Transverse colon (tissue), 4 donors: Measurements from ENCODE around the gene KNCN. TPM values are rescaled to one million over a fixed set of nuclear protein-coding genes. Genes with fewer than 3 reads are reported as not detected.
A peak's percentile ranks its signal among the peaks of the same experiment; 100 is the strongest.

Experiments used
- DNase-seq: peaks from one replicate; pipeline ENCODE4 v3.0.0-alpha.2; 2019
- H3K27ac ChIP-seq, 4 donors: fragments of 200-600 bp; sonication (generic); 2 replicates each; pipeline ENCODE4 v1.5.1; 2016 to 2018; ENCODE audit warnings: inconsistent platforms in 4 of 4
- H3K27me3 ChIP-seq: fragments of 200-600 bp; sonication (generic); 2 replicates; pipeline ENCODE4 v1.5.1; 2017; ENCODE audit warnings: inconsistent platforms
- H3K36me3 ChIP-seq, 4 donors: fragments of 200-600 bp; sonication (generic); 2 replicates each; pipeline ENCODE4 v1.5.1; 2017 to 2019; ENCODE audit warnings: inconsistent platforms in 4 of 4
- H3K4me1 ChIP-seq, 4 donors: fragments of 200-600 bp; sonication (generic); 2 replicates each; pipeline ENCODE4 v1.5.1; 2017 to 2020; ENCODE audit warnings: inconsistent platforms in 4 of 4
- H3K4me3 ChIP-seq, 4 donors: fragments of 200-600 bp; sonication (generic); 1 replicate in 1 of 4; 2 replicates in 3 of 4; pipeline versions ENCODE4 v1.5.1 to v1.6.1; 2017 to 2019; ENCODE audit warnings: inconsistent platforms in 4 of 4
- H3K9me3 ChIP-seq, 2 donors: fragments of 200-600 bp; sonication (generic); 2 replicates each; pipeline ENCODE4 v1.5.1; 2017 to 2019; ENCODE audit warnings: inconsistent platforms in 2 of 2
- EP300 ChIP-seq: sonication (generic); formaldehyde crosslinking; IDR thresholded peaks from one replicate; pipeline ENCODE4 v1.6.1; 2017; ENCODE audit warnings: antibody characterized with exemption, low read depth
- POLR2A ChIP-seq: fragments of 450-650 bp; IDR thresholded peaks from one replicate; pipeline ENCODE4 v1.6.1; 2016; ENCODE audit warnings: antibody characterized with exemption, mild to moderate bottlenecking, moderate library complexity
- POLR2AphosphoS5 ChIP-seq, 3 donors: sonication (generic); formaldehyde crosslinking; IDR thresholded peaks; one replicate each; pipeline ENCODE4 v1.6.1; 2016; ENCODE audit warnings: antibody characterized with exemption in 3 of 3
- WGBS, 2 donors: methylation state at CpG; one replicate each; pipeline ENCODE4 v1.1.5; 2018; ENCODE audit warnings: low coverage in 1 of 2; 5-methylcytosine and 5-hydroxymethylcytosine counted together
- in situ Hi-C, 4 donors: fragments of 200-750 bp; cut with MboI; loops; one replicate each; pipeline versions ENCODE4 v1.15.0 to v1.15.1; 2017; ENCODE audit warnings: low sequenced_read_pairs in 3 of 4, low pct_ligation_motif_present in 1 of 4, low pct_unique_long_range_greater_than_20kb in 1 of 4
- intact Hi-C: fragments of 100-400 bp; cut with DNase I; formaldehyde crosslinking; loops from one replicate; pipeline ENCODE4 v1.15.1; 2023; ENCODE audit warnings: low total_unique reads
- total RNA-seq, 4 donors: library from RNA; depleted of rRNA; stranded (reverse); fragments of >200 nt; gene quantifications; one replicate each; pipeline ENCODE4 v1.1.0, GENCODE V29; 2016
- TF ChIP-seq, protein P1 (sequence below), 5 experiments: fragments of 200-600 bp in 3 of 5; fragments of 450-650 bp in 2 of 5; sonication (generic) in 3 of 5; IDR thresholded peaks; 1 replicate in 2 of 5; 2 replicates in 3 of 5; pipeline ENCODE4 v1.5.1; 2016 to 2017; ENCODE audit warnings: antibody characterized with exemption in 5 of 5, inconsistent platforms in 3 of 5, mild to moderate bottlenecking in 2 of 5, moderate library complexity in 1 of 5

KNCN gene
- total RNA-seq, 4 donors from 2014 or later, result not detected

DNA sequence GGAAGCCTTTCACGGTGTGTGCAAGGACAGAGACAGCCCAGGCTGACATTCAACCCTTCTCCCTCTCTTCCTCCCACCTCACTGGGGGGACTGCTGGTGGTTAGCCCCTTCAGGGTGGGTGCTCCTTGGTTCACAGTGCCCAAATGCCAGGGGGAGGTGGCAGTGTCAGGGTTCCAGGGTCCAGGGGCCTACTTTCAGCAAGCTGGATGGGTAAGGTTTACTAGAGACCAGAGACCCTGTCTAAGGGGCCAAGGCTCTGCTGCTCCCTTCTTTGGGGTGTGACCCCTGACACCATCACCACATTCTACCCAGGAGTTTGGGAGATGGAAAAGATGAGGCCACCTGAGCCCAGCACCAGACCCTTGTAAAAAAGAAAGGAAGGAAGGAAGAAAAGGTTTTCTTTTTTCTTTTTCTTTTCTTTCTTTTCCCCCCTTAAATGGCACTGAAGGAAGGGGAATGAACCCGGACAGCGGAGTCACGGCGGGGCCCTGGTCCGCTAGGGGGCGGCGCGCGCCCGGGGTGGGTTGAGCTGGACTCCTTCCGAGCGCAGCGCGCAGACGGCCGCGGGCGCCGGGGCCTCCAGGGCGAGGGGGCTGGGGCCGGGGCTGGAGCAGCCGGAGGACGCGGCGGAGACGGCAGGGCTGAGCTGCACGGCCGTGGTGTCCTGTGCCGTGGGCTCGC, 18.8 kb downstream of the KNCN start:
- in situ Hi-C loops, result loop anchor here in 1 of 4 donors (10.0 kb wide), 1 partner anchor 192 kb away; no protein-coding TSS in a partner anchor
- WGBS, 2 donors, result 0 to 1% methylated on average over 1 to 29 of the region's 31 CpGs

DNA sequence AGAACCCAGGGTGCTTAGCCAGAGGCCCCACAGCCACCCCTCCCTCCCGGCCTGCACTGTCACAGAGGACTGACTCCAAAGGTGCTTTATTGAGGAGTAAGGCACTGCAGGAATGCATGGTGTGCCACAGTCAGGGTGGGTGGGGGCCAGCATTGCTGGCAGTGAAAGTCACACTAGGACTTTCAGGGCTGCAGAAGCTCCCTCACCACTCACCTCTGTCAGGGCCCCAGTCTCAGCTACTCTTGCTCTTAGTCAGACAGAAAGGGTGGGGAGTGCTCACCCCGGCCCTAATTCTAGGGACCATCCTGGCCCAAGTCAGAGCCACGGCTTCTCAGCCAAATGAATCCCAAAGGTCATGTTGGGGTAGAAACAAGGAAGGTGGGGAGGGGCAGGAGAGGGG, 19.4 kb downstream of the KNCN start:
- Histone ChIP-seq H3K36me3 (no peaks in the 10 kb centered on the region), H3K9me3 (no peaks in the 10 kb centered on the region), H3K27ac (no peak overlapping the region), H3K4me3 (no peak overlapping the region), H3K27me3 (peaks cover 55% of the 10 kb centered on the region), H3K4me1 (peaks cover 0 to 18% (median 6%) of the 10 kb centered on the region in 4 donors)
- TF ChIP-seq POLR2AphosphoS5 (IDR thresholded peaks at IDR 0.05), result no peak
- TF ChIP-seq, protein P1, sequence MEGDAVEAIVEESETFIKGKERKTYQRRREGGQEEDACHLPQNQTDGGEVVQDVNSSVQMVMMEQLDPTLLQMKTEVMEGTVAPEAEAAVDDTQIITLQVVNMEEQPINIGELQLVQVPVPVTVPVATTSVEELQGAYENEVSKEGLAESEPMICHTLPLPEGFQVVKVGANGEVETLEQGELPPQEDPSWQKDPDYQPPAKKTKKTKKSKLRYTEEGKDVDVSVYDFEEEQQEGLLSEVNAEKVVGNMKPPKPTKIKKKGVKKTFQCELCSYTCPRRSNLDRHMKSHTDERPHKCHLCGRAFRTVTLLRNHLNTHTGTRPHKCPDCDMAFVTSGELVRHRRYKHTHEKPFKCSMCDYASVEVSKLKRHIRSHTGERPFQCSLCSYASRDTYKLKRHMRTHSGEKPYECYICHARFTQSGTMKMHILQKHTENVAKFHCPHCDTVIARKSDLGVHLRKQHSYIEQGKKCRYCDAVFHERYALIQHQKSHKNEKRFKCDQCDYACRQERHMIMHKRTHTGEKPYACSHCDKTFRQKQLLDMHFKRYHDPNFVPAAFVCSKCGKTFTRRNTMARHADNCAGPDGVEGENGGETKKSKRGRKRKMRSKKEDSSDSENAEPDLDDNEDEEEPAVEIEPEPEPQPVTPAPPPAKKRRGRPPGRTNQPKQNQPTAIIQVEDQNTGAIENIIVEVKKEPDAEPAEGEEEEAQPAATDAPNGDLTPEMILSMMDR (IDR thresholded peaks at IDR 0.05), result no peak
- TF ChIP-seq EP300, result no peak
- TF ChIP-seq POLR2A, result no peak
- 40% methylated on average over 3 of the region's 3 CpGs; no CpG with 5 or more reads in 1 of the 2 donors for whole genome bisulfite sequencing, 2 donors
- intact Hi-C loops, result loop anchor here (5.0 kb wide), 1 partner anchor 195 kb away; no protein-coding TSS in a partner anchor
- in situ Hi-C loops, result loop anchor here in 1 of 4 donors (10.0 kb wide), 1 partner anchor 193 kb away; no protein-coding TSS in a partner anchor
- DNase-seq, result no peak

More for the DNA sequence above, 18.8 kb downstream of the KNCN start:
- peak overlapping the region in 3 of 4 donors; percentile 32 to 47 (median 34) for H3K4me3 ChIP-seq
- peaks cover 55% of the 10 kb centered on the region for H3K27me3 ChIP-seq
- no peaks in the 10 kb centered on the region for H3K9me3 ChIP-seq
- TF ChIP-seq, protein P1 (IDR thresholded peaks at IDR 0.05), result peak; percentile 49 to 64 (median 53)
- TF ChIP-seq POLR2A, result no peak
- intact Hi-C loops, result loop anchor here (5.0 kb wide), 1 partner anchor 195 kb away; no protein-coding TSS in a partner anchor
- no peaks in the 10 kb centered on the region for H3K36me3 ChIP-seq
- peak; percentile 63 for DNase-seq
- peak overlapping the region in 3 of 4 donors; percentile 59 to 72 (median 68) for H3K27ac ChIP-seq
- H3K4me1 ChIP-seq, result peaks cover 0 to 14% (median 5%) of the 10 kb centered on the region in 4 donors

GRCh38 chr1:46530791-46531409, 20.5 kb downstream of the KNCN start:
- peaks cover 0 to 20% (median 8%) of the 10 kb centered on the region in 4 donors for H3K4me1 ChIP-seq
- no peaks in the 10 kb centered on the region for H3K36me3 ChIP-seq
- no peak overlapping the region for H3K27ac ChIP-seq
- H3K27me3 ChIP-seq, result peaks cover 63% of the 10 kb centered on the region
- DNase-seq, result no peak
- in situ Hi-C loops (loop anchor here in 1 of 4 donors (10.0 kb wide), 1 partner anchor 194 kb away; no protein-coding TSS in a partner anchor), intact Hi-C loops (loop anchor here (5.0 kb wide), 1 partner anchor 196 kb away; no protein-coding TSS in a partner anchor)
- WGBS, 2 donors, result 51% methylated on average over 6 of the region's 6 CpGs; no CpG with 5 or more reads in 1 of the 2 donors
- no peak overlapping the region for H3K4me3 ChIP-seq
- H3K9me3 ChIP-seq, result no peaks in the 10 kb centered on the region
- no peak for TF ChIP-seq POLR2AphosphoS5 (IDR thresholded peaks at IDR 0.05)
- TF ChIP-seq, protein P1 (IDR thresholded peaks at IDR 0.05), result peak in 1 of 5 experiments; percentile 21

- TF ChIP-seq POLR2AphosphoS5 (IDR thresholded peaks at IDR 0.05), result no peak
- no peak for TF ChIP-seq POLR2A
- no peak for TF ChIP-seq EP300
- TF ChIP-seq, protein P1 (IDR thresholded peaks at IDR 0.05), result no peak
Observed at GRCh38 chr1:46530311-46530710, 21.1 kb downstream of the KNCN start.

More at GRCh38 chr1:46530311-46530710, 21.1 kb downstream of the KNCN start:
- no peak overlapping the region for H3K27ac ChIP-seq
- no peaks in the 10 kb centered on the region for H3K36me3 ChIP-seq
- H3K4me3 ChIP-seq, result no peak overlapping the region
- H3K4me1 ChIP-seq, result peaks cover 0 to 20% (median 8%) of the 10 kb centered on the region in 4 donors
- DNase-seq, result no peak
- H3K27me3 ChIP-seq, result peaks cover 58% of the 10 kb centered on the region
- 54% methylated on average over 3 of the region's 3 CpGs; no CpG with 5 or more reads in 1 of the 2 donors for WGBS, 2 donors
- intact Hi-C loops (loop anchor here (5.0 kb wide), 1 partner anchor 197 kb away; no protein-coding TSS in a partner anchor), in situ Hi-C loops (loop anchor here in 1 of 4 donors (10.0 kb wide), 1 partner anchor 194 kb away; no protein-coding TSS in a partner anchor)
- H3K9me3 ChIP-seq, result no peaks in the 10 kb centered on the region
